ENCODE measurements around the gene CNPY1.
A peak's percentile ranks its signal among the peaks of the same experiment; 100 is the strongest.
"Not testable (repeated sequence)": the region's sequence is repeated elsewhere in the genome, so short reads cannot be mapped to it uniquely, and the experiment has no call there.

Gene CNPY1

GRCh38 chr7:155546449-155546848 lies at the start of gene CNPY1:
Gene CNPY1 (minus strand): TSS chr7:155546559. CDS start chr7:155545929, 630 bp downstream.
- not testable (repeated sequence) for DNase-seq (ENCODE audit: low read depth in 2 of 2)

DNA sequence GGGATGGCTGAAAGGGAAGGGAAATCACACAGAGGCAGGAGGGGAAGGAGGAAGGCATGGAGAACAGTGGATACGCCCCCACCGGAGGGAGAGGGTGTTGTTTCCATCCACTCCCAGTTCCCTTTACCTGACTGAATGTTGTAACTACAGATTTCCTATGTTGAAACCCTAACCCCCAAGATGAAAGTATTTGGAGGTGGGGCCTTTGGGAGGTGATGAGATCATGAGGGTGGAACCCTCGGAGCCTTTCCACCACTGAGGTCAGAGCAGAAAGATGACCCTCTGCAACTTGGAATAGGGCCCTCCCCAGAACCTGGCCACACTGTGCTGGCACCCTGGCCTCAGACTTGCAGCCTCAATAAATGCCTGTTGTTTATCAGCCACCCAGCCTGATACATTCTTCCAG lies 48.6 kb upstream of the CNPY1 start:
- DNase-seq (ENCODE audit: low read depth in 2 of 2): no peak

GRCh38 chr7:155594163-155594732 lies 47.9 kb upstream of the CNPY1 start:
- no peak for DNase-seq (ENCODE audit: low read depth in 2 of 2)

DNA sequence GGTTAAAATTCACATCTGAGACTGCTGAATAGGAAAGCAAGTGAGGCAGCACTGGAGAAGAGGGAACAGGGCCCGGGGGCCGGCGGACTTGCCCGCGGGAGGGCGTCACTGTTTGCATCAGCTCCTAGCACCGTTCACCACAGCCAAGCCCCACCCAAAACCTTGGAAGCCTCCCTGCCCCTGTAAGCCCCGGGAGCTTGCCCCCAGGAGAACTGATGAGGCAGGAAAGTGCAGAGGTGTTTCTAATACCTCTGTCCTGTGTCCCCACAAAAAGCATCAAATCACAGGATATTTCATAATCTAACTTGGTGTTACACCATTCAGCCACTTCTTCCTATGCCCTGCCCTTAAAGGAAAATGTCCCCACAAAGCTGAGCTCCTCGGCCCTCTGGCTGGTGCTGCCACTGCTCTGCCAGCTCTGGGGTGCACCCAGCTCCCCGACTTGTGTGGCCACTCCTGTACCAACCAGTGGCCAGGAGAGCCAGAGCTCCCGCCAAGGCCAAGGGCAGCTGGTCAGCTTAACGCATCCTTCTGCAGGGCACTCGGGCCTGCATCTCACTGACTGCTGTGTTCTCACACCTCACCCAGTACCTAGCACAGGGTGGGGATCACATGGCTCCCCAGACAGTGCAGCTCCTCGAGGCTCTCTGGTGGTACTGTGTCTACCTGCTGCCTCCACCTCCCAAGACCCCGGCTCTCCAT lies 47.3 kb upstream of the CNPY1 start:
- DNase-seq (ENCODE audit: low read depth in 2 of 2): no peak

GRCh38 chr7:155591055-155591775 lies 44.9 kb upstream of the CNPY1 start:
- DNase-seq (ENCODE audit: low read depth in 2 of 2): no peak

DNA sequence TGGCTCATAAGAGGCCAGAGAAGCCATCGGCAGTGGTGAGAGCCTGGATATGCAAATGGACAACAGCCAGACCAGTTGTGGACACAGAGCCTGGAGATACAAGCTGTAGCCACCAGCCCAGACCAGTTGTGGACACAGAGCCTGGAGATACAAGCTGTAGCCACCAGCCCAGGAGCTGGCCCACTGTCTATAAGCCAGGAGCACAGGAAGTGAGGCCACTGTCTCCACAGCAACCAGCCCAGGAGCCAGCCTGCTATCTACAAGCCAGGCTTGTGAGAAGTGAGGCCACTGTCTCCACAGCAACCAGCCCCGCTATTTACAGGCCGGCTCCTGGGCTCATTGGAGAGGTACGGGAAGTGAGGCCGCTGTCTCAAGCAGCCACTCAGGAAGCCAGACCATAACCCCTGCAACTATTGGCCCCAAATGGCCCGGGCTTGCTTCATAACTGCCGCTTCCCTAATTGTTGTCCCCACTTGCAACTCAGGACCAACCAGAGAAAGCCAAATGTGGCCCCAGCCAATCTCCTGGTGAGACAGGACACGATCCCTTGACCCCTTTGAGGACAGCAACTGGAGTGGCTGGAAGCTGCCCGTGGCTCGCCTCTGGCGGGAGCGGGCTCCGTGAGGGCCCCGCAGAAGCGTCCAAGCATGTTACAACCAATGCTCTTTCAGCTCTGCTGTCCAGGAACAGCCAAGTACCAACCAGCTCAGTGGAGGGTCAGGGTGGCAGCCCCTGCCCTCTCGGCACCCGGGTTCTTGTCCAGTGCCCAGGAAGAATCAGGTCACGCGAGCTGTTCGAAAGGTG lies 44.1 kb upstream of the CNPY1 start:
- no peak for DNase-seq (ENCODE audit: low read depth in 2 of 2)

DNA sequence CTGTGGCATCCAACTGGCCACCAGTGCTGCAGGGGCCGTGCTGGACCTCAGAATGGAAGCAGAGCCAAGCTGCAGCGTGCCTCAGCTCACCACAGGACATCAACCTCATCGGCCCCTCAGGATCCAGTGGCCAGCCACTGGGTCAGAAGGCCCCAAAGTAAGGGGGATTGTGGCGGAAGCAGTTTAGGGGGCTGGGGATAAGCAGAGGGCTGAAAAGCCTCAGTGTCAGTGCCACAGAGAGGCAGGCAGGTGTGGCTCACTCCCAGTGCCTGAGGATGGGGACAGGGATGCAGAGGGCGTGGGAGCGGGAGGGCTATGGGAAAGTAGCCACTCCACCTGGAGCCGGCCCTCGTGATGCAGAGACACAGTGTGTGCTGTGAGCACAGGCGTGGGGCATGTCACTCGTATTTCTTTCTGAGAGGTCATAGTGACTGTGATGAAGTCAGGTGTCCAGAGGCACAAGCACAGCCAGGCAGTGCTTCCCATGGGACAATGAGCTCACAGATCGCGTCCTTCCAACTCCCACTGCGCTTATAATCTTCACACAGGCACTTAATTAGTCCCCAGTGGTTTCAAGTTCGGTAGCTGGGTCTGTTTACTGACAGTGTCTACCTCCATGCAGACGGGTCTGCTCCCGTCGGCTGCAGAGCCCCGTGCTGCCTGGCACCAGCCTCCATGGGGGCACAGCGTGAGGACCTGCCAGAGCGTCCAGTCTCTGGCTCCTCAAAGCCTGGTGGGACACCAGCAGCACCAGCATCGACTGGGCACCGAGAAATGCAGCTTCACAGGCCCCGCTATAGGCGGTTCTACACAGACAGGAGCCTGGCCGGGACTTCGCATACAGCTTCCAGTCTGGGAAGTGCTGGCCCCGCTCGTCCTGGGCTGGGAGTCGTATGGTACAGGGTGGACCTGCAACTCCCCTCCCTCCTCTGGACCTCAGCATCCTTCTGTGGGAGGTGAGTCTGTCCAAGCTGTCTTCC lies 42.9 kb upstream of the CNPY1 start:
- no peak for DNase-seq (ENCODE audit: low read depth in 2 of 2)

DNA sequence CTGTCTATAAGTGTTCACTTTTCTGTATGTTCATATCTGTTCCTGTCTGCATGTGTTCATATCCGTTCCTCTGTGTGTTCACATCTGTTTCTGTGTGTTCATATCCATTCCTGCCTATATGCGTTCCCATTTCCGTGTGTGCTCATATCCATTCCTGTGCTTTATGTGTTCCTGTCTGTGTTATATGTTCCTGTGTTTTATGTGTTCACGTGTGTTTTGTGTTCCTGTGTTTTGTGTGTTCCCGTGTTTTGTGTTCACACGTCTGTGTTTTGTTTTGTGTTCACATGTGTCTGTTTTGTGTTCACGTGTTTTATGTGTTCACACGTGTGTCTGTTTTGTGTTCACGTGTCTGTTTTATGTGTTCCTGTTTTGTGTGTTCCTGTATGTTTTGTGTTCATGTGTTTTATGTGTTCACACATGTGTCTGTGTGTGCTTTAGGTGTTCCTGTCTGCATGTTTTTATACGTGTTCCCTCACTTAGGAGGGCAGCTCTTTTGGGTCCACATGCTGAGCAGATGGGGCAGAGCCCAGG lies 42.2 kb upstream of the CNPY1 start:
- DNase-seq (ENCODE audit: low read depth in 2 of 2): no peak

DNA sequence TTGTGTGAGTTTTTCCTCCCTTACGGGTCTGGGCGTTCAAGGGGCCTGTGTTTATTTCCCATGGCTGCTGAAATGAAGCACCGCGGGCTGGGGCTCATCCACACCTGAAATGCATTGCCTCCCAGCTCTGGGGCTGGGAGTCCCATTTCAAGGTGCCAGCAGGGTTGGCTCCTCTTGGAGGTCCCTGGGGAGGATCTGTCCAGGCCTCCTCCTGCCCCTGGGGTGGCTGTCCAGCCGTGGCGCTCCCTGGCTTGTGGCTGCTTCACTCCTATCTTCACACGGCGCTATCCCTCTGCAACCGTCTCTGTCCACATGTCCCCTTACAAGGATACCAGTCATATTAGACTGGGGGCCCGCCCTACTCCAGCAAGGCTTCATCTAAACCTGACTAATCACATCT lies 41.1 kb upstream of the CNPY1 start:
- DNase-seq (ENCODE audit: low read depth in 2 of 2): no peak

GRCh38 chr7:155586843-155587440 lies 40.6 kb upstream of the CNPY1 start:
- no peak for DNase-seq (ENCODE audit: low read depth in 2 of 2)

DNA sequence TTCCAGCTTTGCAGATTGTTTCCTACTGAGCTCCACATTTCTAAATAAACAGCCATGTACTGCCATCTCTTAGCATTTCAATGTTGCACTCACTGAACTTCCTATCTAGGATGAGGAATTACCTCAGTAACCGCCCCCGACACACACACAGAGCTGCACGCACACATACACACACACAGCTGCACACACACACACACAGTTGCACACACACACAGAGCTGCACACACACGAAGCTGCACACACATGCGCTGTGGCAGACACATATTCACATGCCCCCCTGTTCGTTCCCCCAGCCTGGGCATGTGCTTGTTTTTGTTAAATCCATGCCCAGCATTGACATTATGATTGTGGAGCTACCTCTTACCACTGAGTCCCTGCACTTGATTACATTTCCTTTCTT lies 39.6 kb upstream of the CNPY1 start:
- no peak for DNase-seq (ENCODE audit: low read depth in 2 of 2)

DNA sequence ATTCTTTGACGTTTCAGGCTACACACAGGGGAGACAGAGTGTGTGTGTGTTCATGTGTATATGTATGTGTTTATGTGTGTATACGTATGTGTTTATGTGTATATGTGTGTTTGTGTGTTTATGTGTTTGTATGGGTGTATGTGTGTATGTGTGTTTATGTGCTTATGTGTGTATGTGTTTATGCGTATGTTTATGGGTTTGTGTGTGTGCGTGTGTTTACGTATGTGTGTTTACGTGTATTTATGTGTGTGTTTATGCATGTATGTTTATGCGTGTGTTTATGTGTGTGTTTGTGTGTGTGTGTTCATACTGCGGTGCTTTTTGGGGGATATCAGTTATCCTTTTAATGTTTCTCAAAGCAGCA lies 39.2 kb upstream of the CNPY1 start:
- no peak for DNase-seq (ENCODE audit: low read depth in 2 of 2)

DNA sequence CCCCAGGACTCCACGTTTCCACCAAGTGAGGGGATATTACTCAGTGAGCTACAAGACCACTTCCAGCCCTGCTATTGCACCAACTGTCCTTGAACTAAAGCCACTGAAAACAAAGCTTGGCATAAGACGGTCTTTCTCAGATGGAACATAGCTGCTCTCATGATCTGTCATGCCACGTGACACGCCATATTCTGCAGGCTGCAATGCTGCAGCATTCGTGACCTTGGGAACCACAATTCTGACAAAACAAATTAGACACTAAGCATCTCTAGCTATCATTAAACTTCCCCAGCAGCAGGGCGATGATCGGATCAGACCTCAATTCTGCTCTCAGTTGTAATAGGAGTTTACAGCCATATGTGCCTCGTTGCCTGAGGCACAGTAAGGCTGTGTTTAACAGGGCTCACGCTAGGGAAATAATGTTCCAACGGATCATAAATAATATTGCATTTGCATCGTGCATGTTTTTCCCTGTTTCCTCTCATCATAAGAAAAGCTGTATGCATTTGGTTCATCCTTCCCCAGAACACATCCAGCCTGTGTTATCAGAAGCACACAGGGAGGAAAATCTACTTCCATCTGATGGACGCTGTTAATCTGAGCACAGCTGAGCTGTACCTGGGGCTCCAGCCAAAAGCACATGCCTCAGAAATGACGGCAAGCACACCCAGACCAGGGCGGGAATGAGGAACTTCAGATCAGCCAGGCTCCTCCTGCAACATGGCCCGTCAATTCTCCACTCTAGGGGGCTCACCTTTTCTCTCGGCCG lies 38.6 kb upstream of the CNPY1 start:
- no peak for DNase-seq (ENCODE audit: low read depth in 2 of 2)

DNA sequence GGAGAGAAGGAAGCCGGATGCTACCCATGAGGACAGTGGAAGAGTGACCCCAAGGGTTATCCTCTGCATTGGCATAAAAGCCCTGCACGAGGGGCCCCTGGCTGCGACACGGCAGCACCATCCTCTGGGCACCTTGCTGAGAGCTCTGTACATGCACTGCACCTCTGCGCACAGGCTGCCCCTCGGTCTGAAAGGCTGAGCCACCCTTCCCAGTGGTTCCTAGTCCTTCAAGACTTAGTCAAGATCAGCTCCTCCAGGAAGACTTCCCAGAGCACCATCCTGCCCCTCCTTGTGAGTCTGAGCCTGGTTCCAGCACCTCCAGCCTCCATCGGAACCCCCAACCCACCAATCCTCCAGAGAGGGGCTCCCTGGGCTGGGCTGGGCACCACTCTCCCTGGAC lies 37.9 kb upstream of the CNPY1 start:
- DNase-seq (ENCODE audit: low read depth in 2 of 2): no peak

GRCh38 chr7:155583636-155584035 lies 37.3 kb upstream of the CNPY1 start:
- DNase-seq (ENCODE audit: low read depth in 2 of 2): no peak

DNA sequence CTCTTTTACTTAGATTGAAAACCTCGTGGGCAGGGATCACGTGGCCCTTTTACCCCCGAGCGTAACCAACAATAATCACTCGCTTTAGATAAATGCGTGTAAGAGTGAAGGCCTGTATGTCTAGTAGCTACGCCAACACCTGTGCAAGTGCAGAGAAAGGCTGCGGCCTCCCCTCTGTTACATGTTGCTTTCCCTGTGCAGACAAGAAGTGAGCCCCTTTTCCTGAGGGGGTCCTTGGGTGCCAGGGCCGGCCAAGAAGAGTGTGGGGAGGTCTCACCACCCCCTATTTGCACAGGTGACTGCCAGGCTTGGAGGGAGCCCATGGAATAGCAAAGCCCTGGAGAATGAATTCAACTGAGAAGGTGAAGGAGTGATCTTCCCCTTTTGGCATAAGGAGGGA lies 35.6 kb upstream of the CNPY1 start:
- DNase-seq (ENCODE audit: low read depth in 2 of 2): no peak

DNA sequence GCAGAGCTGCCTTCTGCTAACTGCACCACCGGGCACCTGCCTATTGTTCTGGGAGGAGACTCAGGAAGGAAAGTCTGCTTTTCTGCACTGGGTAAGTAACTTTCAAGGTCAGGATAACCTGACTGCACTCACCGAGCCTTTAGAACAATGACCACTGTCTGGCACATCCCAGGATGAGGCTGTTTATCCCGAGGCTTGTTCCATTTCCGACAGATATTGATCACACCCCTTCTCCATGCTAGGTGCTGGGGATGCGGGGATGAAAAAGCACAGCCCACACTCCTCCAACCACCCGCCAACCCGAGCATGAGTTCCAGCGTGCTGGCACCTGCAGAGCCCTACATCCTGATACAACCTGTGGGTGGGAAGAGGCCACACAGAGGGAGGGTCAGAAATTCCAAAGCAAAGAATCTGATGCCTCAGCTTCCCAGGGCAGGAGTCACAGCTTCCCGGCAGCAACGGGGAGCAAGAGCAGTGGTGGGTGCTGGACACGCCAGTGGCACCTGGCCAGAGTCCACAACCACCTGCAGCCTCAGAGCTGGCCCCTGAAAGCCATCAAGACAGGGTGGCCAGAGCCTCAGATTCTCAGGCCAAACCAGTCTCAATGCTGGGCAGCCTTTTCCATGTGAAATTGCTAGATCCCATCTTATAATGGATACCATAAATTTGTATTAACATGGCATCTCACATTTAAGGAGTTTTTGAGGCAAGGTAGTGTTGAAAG lies 34.9 kb upstream of the CNPY1 start:
- DNase-seq (ENCODE audit: low read depth in 2 of 2): no peak

DNA sequence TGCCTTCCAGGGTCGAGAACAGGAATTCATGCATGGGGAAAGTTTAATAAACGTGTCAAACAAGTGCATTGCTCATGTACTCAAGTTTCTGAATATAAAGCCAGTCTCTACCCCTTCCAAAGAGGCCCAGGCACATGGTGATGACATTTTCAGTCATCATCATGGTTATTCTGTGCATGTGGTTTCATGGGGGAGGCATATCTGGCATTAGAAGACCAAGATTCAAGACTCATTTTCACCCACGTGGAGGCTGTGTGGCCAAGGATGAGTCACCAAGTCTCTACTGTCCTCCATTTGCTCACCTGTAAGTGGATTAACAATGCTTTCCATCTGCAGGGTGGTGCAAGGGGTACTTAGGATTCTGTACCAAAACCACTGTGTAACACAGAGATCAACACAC lies 34.0 kb upstream of the CNPY1 start:
- peak in 1 of 2 donors; percentile 5 for DNase-seq (ENCODE audit: low read depth in 2 of 2)

DNA sequence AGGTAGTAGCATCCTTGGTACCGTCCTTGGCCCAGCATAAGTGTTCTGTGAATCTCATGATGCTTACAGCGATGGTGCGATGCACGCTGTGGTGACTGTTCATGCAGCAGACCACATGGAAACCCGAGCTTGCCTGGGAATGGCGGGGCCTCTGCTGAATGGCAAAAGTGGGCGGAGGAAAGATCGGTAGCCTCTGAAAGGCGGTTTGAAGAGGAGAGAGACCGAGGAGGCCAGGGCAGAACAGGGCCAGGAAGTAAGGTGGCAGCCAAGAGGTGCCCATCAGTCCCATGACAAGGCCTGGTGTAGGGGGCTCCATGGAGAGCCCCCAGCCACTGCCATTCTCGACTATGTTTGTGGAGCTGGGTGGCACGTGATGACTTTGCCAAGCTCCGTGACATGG lies 33.2 kb upstream of the CNPY1 start:
- no peak for DNase-seq (ENCODE audit: low read depth in 2 of 2)

Measured in stimulated activated CD8-positive, alpha-beta memory T cell treated with anti-CD3 and anti-CD28 coated beads, Interleukin-7, amount 100 ng/mL, for 4 hours (primary cell).